MCF 10A (cell line): ENCODE data around the gene NEDD8. TPM values are rescaled to one million over a fixed set of nuclear protein-coding genes. Genes with fewer than 3 reads are reported as not detected.

ENCODE experiments used
- BruUV-seq: library from RNA; stranded (reverse); fragments of 400-500 nt; replicated peaks from 2 replicates; lab custom pipeline; 2021; lab: Mats Ljungman, UMichigan
- CTCF ChIA-PET: fragments of 300-600 bp; sonication (Branson Sonifier 250); formaldehyde crosslinking; extraction: SDS; loops from one replicate; lab custom pipeline; 2021; ENCODE audit warnings: antibody characterized with exemption, inconsistent platforms; lab: Yijun Ruan, JAX
- POLR2A ChIA-PET: fragments of 300-600, 350-650 bp; sonication (Branson Sonifier 250); formaldehyde crosslinking; extraction: SDS; loops from one replicate; lab custom pipeline; 2020; ENCODE audit warnings: antibody characterized with exemption, inconsistent platforms; lab: Yijun Ruan, JAX
- DNase-seq: peaks from one replicate; pipeline ENCODE4 v3.0.0-alpha.2; 2018; ENCODE audit not compliant: unreplicated experiment
- H3K27ac Mint-ChIP-seq: one replicate; pipeline ENCODE4 v1.8.0; 2022; ENCODE audit warnings: mild to moderate bottlenecking, low read depth, mixed read lengths; ENCODE audit not compliant: unreplicated experiment
- H3K27me3 Mint-ChIP-seq: one replicate; pipeline ENCODE4 v1.8.0; 2022; ENCODE audit warnings: mixed read lengths; ENCODE audit not compliant: insufficient read depth, unreplicated experiment
- H3K36me3 Mint-ChIP-seq: one replicate; pipeline ENCODE4 v1.8.0; 2022; ENCODE audit warnings: mild to moderate bottlenecking, moderate library complexity, mixed read lengths; ENCODE audit not compliant: insufficient read depth, unreplicated experiment
- H3K4me1 Mint-ChIP-seq: one replicate; pipeline ENCODE4 v1.8.0; 2022; ENCODE audit warnings: mixed read lengths; ENCODE audit not compliant: insufficient read depth, unreplicated experiment
- H3K4me3 Mint-ChIP-seq: one replicate; pipeline ENCODE4 v1.8.0; 2022; ENCODE audit warnings: mild to moderate bottlenecking, moderate library complexity, mixed read lengths; ENCODE audit not compliant: unreplicated experiment
- H3K9me3 Mint-ChIP-seq: one replicate; pipeline ENCODE4 v1.8.0; 2022; ENCODE audit warnings: mixed read lengths; ENCODE audit not compliant: unreplicated experiment
- intact Hi-C: fragments of 100-400 bp; cut with micrococcal nuclease; formaldehyde crosslinking; loops from 2 replicates; pipeline ENCODE4 v1.14.1; 2022
- total RNA-seq: library from RNA; stranded (reverse); gene quantifications from 2 replicates; pipeline ENCODE4 v1.2.3, GENCODE V29; 2022
- TF ChIP-seq, protein P1 (sequence below): fragments of 200-600 bp; IDR thresholded peaks from one replicate; pipeline ENCODE4 v1.8.0; 2022; ENCODE audit warnings: antibody characterized with exemption, mild to moderate bottlenecking; ENCODE audit not compliant: unreplicated experiment

Gene NEDD8
- total RNA-seq, 1 experiment from 2014 or later, result 243 TPM

DNA sequence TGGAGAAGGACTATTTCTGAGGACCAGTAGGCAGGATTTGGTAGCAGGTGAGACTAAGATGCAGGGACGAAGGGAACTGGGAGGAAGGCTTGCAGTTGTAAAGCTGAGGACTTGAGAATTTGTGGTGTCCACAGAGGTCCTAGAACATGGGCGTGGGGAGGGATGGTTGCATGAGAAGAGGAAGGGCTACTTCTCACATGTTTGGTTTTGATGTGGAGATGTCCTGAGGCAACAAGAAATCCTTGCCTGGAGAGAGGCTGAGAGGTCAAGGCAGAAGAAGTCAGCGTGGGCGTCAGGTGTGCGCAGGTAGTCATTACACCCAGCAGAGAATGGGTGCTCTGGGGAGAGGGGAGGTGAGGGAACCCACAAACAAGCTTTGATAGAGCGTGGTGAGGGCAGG, 44.9 kb upstream of the NEDD8 start:
- Mint-ChIP-seq H3K9me3 (peaks cover 7% of the 10 kb centered on the region), H3K4me1 (peaks cover 53% of the 10 kb centered on the region), H3K27me3 (no peaks in the 10 kb centered on the region), H3K4me3 (no peak overlapping the region), H3K27ac (no peak overlapping the region), H3K36me3 (peaks cover 12% of the 10 kb centered on the region)
- POLR2A ChIA-PET, result interaction anchor here (1.1 to 9.5 kb wide), 3 partner anchors 19 to 35 kb away, joined by 3 to 146 read pairs (median 4); partner anchors contain the start of gene TINF2
- TF ChIP-seq, protein P1, sequence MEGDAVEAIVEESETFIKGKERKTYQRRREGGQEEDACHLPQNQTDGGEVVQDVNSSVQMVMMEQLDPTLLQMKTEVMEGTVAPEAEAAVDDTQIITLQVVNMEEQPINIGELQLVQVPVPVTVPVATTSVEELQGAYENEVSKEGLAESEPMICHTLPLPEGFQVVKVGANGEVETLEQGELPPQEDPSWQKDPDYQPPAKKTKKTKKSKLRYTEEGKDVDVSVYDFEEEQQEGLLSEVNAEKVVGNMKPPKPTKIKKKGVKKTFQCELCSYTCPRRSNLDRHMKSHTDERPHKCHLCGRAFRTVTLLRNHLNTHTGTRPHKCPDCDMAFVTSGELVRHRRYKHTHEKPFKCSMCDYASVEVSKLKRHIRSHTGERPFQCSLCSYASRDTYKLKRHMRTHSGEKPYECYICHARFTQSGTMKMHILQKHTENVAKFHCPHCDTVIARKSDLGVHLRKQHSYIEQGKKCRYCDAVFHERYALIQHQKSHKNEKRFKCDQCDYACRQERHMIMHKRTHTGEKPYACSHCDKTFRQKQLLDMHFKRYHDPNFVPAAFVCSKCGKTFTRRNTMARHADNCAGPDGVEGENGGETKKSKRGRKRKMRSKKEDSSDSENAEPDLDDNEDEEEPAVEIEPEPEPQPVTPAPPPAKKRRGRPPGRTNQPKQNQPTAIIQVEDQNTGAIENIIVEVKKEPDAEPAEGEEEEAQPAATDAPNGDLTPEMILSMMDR, result no peak
- no peak for DNase-seq
- intact Hi-C loops, result no loop called here
- CTCF ChIA-PET, result interaction anchor here (0.7 to 32.3 kb wide), 3 partner anchors 22 to 35 kb away, joined by 3 to 457 read pairs (median 392); partner anchors contain the start of genes DHRS1, NOP9 and TINF2
- BruUV-seq, result no TSS peak

DNA sequence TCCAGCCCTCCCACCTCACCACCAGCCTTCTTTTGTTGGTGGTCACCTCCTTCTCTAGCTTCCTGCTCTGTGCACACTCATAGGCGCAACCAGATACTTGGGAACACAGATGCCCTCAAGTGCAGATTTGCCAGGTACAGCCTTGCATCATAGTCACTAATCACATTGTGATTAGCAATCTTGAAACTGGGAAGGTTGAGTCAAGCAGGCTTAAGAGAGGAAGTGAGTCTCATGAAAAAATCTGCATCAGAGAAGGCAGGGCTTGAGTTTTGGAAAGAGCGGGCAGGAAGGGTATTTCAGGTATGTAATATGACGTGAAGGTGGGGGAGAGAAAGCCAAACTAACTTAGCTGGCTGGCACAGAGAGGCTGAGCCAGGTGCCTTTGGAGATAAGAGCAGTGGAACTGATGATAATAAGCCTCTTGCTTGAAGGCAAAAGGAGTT, 42.0 kb upstream of the NEDD8 start:
- H3K4me1 Mint-ChIP-seq, result peaks cover 42% of the 10 kb centered on the region
- no peaks in the 10 kb centered on the region for H3K27me3 Mint-ChIP-seq
- peaks cover 12% of the 10 kb centered on the region for H3K36me3 Mint-ChIP-seq
- BruUV-seq, result no TSS peak
- H3K4me3 Mint-ChIP-seq, result peak overlapping the region; percentile 15
- H3K9me3 Mint-ChIP-seq, result peaks cover 7% of the 10 kb centered on the region
- intact Hi-C loops, result no loop called here
- POLR2A ChIA-PET, result interaction anchor here (0.6 to 9.5 kb wide), 33 partner anchors 9 to 1435 kb away, joined by 3 to 146 read pairs (median 4); partner anchors contain the start of genes AP1G2, C14orf119, CHMP4A and DCAF11
- CTCF ChIA-PET, result interaction anchor here (0.6 to 32.3 kb wide), 18 partner anchors 9 to 169 kb away, joined by 3 to 457 read pairs (median 6); partner anchors contain the start of genes CIDEB, DHRS1, LTB4R2 and MDP1
- TF ChIP-seq, protein P1, result no peak
- peak; percentile 95 for DNase-seq
- H3K27ac Mint-ChIP-seq, result peak overlapping the region; percentile 16

DNA sequence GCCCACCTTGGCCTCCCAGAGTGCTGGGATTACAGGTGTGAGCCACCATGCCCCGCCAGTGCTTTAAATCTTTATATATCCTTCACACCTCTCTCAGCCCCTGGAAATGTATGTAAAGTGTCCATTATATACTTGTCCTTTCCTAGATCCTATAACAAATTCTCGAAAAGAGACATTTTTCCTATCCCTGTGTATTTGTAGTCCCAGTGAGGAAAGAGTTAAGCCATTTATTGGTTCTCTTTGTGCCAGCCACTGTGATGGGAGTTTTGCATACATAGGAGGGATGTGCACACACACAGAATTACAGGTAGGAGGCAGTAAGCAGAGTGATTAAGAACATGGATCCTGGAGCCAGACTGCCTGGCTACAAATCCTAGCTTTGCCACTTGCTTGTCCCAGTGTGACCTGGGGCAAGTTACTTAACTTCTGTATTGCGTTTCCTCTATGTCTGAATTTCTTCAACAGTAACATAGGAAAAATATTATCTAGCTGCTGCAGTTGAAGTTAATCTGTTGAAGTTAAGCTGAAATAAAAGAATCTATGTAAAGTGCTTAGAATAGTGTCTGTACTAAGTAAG, 41.3 kb upstream of the NEDD8 start:
- no TSS peak for BruUV-seq
- ChIA-PET POLR2A (interaction anchor here (0.6 to 9.5 kb wide), 30 partner anchors 9 to 1178 kb away, joined by 3 to 146 read pairs (median 6); partner anchors contain the start of genes AP1G2, C14orf119, CHMP4A and DCAF11), CTCF (interaction anchor here (0.6 to 32.3 kb wide), 19 partner anchors 8 to 169 kb away, joined by 3 to 457 read pairs (median 7); partner anchors contain the start of genes CIDEB, DHRS1, LTB4R2 and MDP1)
- intact Hi-C loops, result no loop called here
- Mint-ChIP-seq H3K4me1 (peaks cover 36% of the 10 kb centered on the region), H3K4me3 (peak overlapping the region; percentile 26), H3K27ac (peak overlapping the region; percentile 16), H3K9me3 (peaks cover 5% of the 10 kb centered on the region), H3K27me3 (no peaks in the 10 kb centered on the region), H3K36me3 (peaks cover 12% of the 10 kb centered on the region)
- TF ChIP-seq, protein P1, result no peak
- DNase-seq, result peak; percentile 62

DNA sequence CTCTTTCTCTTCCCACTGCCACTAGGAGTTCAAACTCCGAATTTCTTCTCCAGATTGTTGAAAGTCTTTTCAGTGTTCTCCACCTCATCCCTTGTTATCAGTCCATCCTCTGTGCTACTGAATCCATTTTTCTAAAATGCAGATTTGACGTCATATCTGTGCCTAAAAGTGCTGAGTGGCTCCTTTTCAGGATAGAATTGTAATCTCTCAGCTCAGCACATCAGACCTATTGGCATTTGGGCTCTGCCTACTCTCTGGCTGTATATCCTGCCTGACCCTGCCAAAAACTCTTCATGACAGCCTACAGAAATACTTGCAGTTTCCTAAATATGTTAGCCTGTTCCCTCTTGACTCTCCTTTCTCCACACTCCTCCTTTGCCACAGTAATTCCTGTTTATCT, 40.3 kb upstream of the NEDD8 start:
- H3K27me3 Mint-ChIP-seq, result no peaks in the 10 kb centered on the region
- ChIA-PET CTCF (interaction anchor here (0.6 to 32.3 kb wide), 14 partner anchors 8 to 1596 kb away, joined by 3 to 457 read pairs (median 8); partner anchors contain the start of genes CIDEB, DHRS1, LTB4R2 and NOP9), POLR2A (interaction anchor here (0.8 to 9.5 kb wide), 18 partner anchors 8 to 159 kb away, joined by 3 to 146 read pairs (median 8); partner anchors contain the start of genes CIDEB, DCAF11, DHRS1 and LTB4R2)
- no peaks in the 10 kb centered on the region for H3K9me3 Mint-ChIP-seq
- H3K4me1 Mint-ChIP-seq, result peaks cover 32% of the 10 kb centered on the region
- TF ChIP-seq, protein P1, result no peak
- H3K27ac Mint-ChIP-seq, result peak overlapping the region; percentile 16
- H3K36me3 Mint-ChIP-seq, result peaks cover 14% of the 10 kb centered on the region
- BruUV-seq, result no TSS peak
- H3K4me3 Mint-ChIP-seq, result peak overlapping the region; percentile 89
- intact Hi-C loops, result no loop called here
- DNase-seq, result no peak
